Measurements from ENCODE around the gene AHCYL2. TPM values are rescaled to one million over a fixed set of nuclear protein-coding genes. Genes with fewer than 3 reads are reported as not detected.

AHCYL2 gene
- total RNA-seq, 1 experiment from 2014 or later, result 25.6 TPM

GRCh38 chr7:129434675-129435318 is 210.0 kb downstream of the AHCYL2 start (continued):
- TF ChIP-seq HMGXB4 (CRISPR knock-in tag; IDR thresholded peaks at IDR 0.05), result peak; percentile 90
- no peak for TF ChIP-seq PRRX2 (CRISPR knock-in tag; IDR thresholded peaks at IDR 0.05)
- TF ChIP-seq E2F5 (CRISPR knock-in tag; IDR thresholded peaks at IDR 0.05), result 0 out of 2 replicates have a peak, but pooled peaks have one; percentile 4
- TF ChIP-seq E2F1 (CRISPR knock-in tag; IDR thresholded peaks at IDR 0.05), result 0 out of 2 replicates have a peak, but pooled peaks have one; percentile 15

- Mint-ChIP-seq H3K27ac (peak overlapping the region; percentile 36; the same call in 1 of the 2 replicates), H3K4me1 (peaks cover 23% of the 10 kb centered on the region), H3K9me3 (no peaks in the 10 kb centered on the region), H3K27me3 (ENCODE audit: low read depth) (peaks cover 31% of the 10 kb centered on the region), H3K36me3 (no peaks in the 10 kb centered on the region; the same call in 1 of the 2 replicates), H3K4me3 (peak overlapping the region; percentile 86)
- TF ChIP-seq ZNF281 (CRISPR knock-in tag; IDR thresholded peaks at IDR 0.05) (no peak), JUN (CRISPR knock-in tag; IDR thresholded peaks at IDR 0.05) (no peak), GRHL2 (CRISPR knock-in tag; IDR thresholded peaks at IDR 0.05; ENCODE audit: insufficient replicate concordance, severe bottlenecking) (no peak), ZNF512 (CRISPR knock-in tag; IDR thresholded peaks at IDR 0.05; ENCODE audit: borderline replicate concordance) (no peak), SMAD3 (CRISPR knock-in tag; IDR thresholded peaks at IDR 0.05; ENCODE audit: borderline replicate concordance) (no peak), ATF2 (CRISPR knock-in tag; IDR thresholded peaks at IDR 0.05; ENCODE audit: borderline replicate concordance, low read depth) (no peak), USF1 (CRISPR knock-in tag; IDR thresholded peaks at IDR 0.05) (no peak), ZNF671 (CRISPR knock-in tag; IDR thresholded peaks at IDR 0.05) (no peak), NFATC4 (CRISPR knock-in tag; IDR thresholded peaks at IDR 0.05) (no peak), MAX (CRISPR knock-in tag; IDR thresholded peaks at IDR 0.05) (no peak), ZNF232 (CRISPR knock-in tag; IDR thresholded peaks at IDR 0.05) (no peak), ELF4 (CRISPR knock-in tag; IDR thresholded peaks at IDR 0.05; ENCODE audit: low read depth) (no peak), SP1 (CRISPR knock-in tag; conservative IDR thresholded peaks at IDR 0.05) (no peak), ZMAT4 (CRISPR knock-in tag; IDR thresholded peaks at IDR 0.05) (no peak), ZNF317 (CRISPR knock-in tag; IDR thresholded peaks at IDR 0.05; ENCODE audit: borderline replicate concordance, low read depth) (no peak)
- no peak for DNase-seq (ENCODE audit: low spot score)
- CTCF ChIA-PET, result interaction anchor here (0.8 to 2.8 kb wide), 12 partner anchors 35 to 390 kb away, joined by 3 to 36 read pairs (median 8); partner anchors contain the start of gene AHCYL2
- POLR2A ChIA-PET, result no interaction called here
- no peak for ATAC-seq
These were observed 210.6 kb downstream of the AHCYL2 start for GRCh38 chr7:129435414-129435829.
